GM12874 (cell line): ENCODE measurements around the gene KLRC3.
"Not testable (repeated sequence)": the region's sequence is repeated elsewhere in the genome, so short reads cannot be mapped to it uniquely, and the experiment has no call there.

ENCODE experiments used
- CTCF ChIP-seq: IDR thresholded peaks from 2 replicates; pipeline ENCODE4 v1.5.1; 2011; ENCODE audit warnings: low read depth, mild to moderate bottlenecking, control low read depth, low read length, moderate library complexity; ENCODE audit not compliant: insufficient read depth

Gene KLRC3

GRCh38 chr12:10453156-10453555 is 32.8 kb upstream of the KLRC3 start, which contains the start of gene KLRC1:
Gene KLRC1, minus strand, starts transcription at chr12:10453377. Its CDS starts 2,221 bp downstream, at chr12:10451156.
- TF ChIP-seq CTCF, result no peak

GRCh38 chr12:10448236-10448635 is 27.8 kb upstream of the KLRC3 start:
- TF ChIP-seq CTCF, result no peak

GRCh38 chr12:10435816-10436215 is 15.4 kb upstream of the KLRC3 start, which contains the start of gene KLRC2:
Gene KLRC2, minus strand, starts transcription at chr12:10436010. Its CDS starts 24 bp downstream, at chr12:10435986.
- not testable (repeated sequence) for TF ChIP-seq CTCF

GRCh38 chr12:10409392-10409791 is 11.0 kb downstream of the KLRC3 start, which contains the start of gene KLRC4:
Gene KLRC4, minus strand, starts transcription at chr12:10409757. Its CDS starts 182 bp downstream, at chr12:10409575.
- TF ChIP-seq CTCF, result no peak

GRCh38 chr12:10408842-10409241 is 11.6 kb downstream of the KLRC3 start:
- TF ChIP-seq CTCF, result no peak

- no peak for TF ChIP-seq CTCF
These were observed 13.7 kb downstream of the KLRC3 start for GRCh38 chr12:10406725-10407124.

- TF ChIP-seq CTCF, result no peak
These were observed 15.1 kb downstream of the KLRC3 start for GRCh38 chr12:10405294-10405693.
